Caki2 (cell line): ENCODE results near the gene DTWD1. TPM values are rescaled to one million over a fixed set of nuclear protein-coding genes. Genes with fewer than 3 reads are reported as not detected.
"Not testable (repeated sequence)": the region's sequence is repeated elsewhere in the genome, so short reads cannot be mapped to it uniquely, and the experiment has no call there.

Experiments used
- DNase-seq: peaks from one replicate; pipeline ENCODE4 v3.0.0-alpha.2; 2015; ENCODE audit warnings: low read depth
- in situ Hi-C: cut with HindIII; loops from 2 replicates; pipeline ENCODE4 v1.10.0; 2016; ENCODE audit warnings: low sequenced_read_pairs, low pct_unique_long_range_greater_than_20kb, mixed read lengths
- total RNA-seq: library from RNA; depleted of rRNA; stranded (reverse); fragments of >200 nt; shearing (Covaris generic); gene quantifications from 2 replicates; pipeline ENCODE4 v1.2.3, GENCODE V29; 2014; ENCODE audit warnings: low replicate concordance; rRNA removed

DTWD1 gene
- total RNA-seq, 1 experiment from 2014 or later, result 9.9 TPM

DNA sequence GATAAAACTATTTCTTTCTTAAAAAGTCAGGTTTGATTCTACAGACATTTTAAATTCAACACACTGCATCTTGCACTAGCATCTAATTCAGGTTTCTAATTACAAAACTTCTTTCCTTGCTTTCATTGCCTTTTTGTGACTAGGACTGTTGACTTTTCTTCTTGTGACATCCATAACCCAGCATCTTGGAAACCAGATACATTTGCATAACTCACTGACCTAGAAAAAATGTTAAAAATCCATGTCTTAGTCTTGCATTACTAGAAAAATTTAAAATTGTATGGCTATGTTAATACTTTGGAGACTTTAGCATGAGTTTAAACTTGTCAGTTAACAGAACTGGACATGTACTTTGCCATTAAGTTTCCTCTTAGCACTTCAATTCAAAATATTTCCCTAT is 72.7 kb downstream of the DTWD1 start:
- DNase-seq, result no peak
- in situ Hi-C loops, result no loop called here

DNA sequence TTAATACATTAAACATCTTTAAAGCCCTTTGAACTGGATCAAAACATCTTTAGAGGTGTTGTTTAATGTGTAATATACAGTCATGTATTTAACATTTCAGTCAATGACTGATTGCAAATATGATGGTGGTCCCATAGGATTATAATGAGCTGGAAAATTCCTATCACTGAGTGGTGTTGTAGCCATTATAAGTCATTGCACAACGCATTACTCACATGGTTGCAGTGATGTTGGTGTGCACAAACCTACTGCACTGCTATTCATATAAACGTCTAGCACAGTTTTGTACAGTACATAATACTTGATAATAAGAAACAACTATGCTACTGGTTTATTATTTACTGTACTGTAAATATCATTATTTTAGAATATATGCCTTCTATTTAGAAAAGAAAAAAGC is 75.6 kb downstream of the DTWD1 start:
- in situ Hi-C loops, result no loop called here
- DNase-seq, result no peak

DNA sequence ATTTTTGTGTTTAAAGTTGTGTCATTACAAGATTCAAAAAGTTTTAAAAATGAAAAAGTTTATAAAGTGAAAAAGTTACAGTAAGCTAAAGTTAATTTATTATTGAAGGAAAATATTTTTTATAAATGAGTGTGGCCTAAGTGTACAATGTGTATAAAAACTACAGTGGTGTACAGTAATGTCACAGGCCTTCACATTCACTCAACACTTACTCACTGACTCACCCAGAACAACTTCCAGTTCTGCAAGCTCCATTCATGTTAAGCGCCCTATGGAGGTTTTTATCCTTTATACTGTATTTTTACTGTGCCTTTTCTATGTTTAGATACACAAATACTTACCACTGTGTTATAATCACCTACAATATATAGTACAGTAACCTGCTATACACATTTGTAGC is 76.3 kb downstream of the DTWD1 start:
- no peak for DNase-seq
- in situ Hi-C loops, result no loop called here

DNA sequence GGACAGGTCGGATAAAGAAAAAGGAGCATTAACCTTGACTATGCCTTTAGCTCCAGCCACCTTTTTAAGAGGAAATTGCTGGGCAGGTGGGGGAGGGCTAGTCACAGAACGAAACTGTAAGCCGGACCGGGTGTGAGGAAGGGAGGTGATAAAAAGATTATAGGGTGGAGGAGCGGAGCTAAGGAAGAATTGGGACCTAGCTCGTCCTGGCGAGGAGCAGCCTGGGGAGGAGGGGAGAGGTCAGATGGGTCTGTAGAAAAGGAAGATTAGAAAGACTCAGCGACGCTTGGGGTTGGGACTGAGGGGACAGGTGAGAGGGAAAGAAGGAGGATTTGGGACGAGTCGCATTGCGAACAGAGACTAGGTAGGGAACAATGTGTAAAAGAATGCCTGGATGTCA is 82.1 kb downstream of the DTWD1 start:
- in situ Hi-C loops, DNase-seq: not testable (repeated sequence)

Other genes starting within 250 kb of the DTWD1 start
- not detected in 2 replicates for gene FGF7, start 197.8 kb upstream of the DTWD1 start, total RNA-seq
- gene FAM227B, start 230 bp upstream of the DTWD1 start, total RNA-seq, result 5.2 and 5.8 TPM in 2 replicates